Nephron (organoid): ENCODE results near the gene TNIK.

ENCODE experiments used
- H3K27ac Mint-ChIP-seq, 3 experiments: 2 replicates each; pipeline ENCODE4 v1.8.0; 2020; ENCODE audit warnings: mixed read lengths in 3 of 3, mild to moderate bottlenecking in 2 of 3, moderate library complexity in 1 of 3
- H3K27me3 Mint-ChIP-seq: 2 replicates; pipeline ENCODE4 v1.8.0; 2021; ENCODE audit warnings: low read depth, mild to moderate bottlenecking, moderate library complexity, mixed read lengths
- H3K36me3 Mint-ChIP-seq: 2 replicates; pipeline ENCODE4 v1.8.0; 2020; ENCODE audit warnings: low read depth, mixed read lengths
- H3K4me1 Mint-ChIP-seq: 2 replicates; pipeline ENCODE4 v1.8.0; 2020; ENCODE audit warnings: mixed read lengths
- H3K4me3 Mint-ChIP-seq, 3 experiments: 2 replicates each; pipeline ENCODE4 v1.8.0; 2020; ENCODE audit warnings: mild to moderate bottlenecking in 3 of 3, mixed read lengths in 3 of 3, moderate library complexity in 2 of 3
- H3K9me3 Mint-ChIP-seq: 2 replicates; pipeline ENCODE4 v1.8.0; 2020; ENCODE audit warnings: mixed read lengths
- TF ChIP-seq, protein P1 (sequence below), 3 experiments: fragments of 200-600 bp; sonication (generic); IDR thresholded peaks; one replicate each; pipeline ENCODE4 v1.5.0; 2021; ENCODE audit warnings: antibody characterized with exemption in 3 of 3; ENCODE audit not compliant: unreplicated experiment in 3 of 3

Gene TNIK

DNA sequence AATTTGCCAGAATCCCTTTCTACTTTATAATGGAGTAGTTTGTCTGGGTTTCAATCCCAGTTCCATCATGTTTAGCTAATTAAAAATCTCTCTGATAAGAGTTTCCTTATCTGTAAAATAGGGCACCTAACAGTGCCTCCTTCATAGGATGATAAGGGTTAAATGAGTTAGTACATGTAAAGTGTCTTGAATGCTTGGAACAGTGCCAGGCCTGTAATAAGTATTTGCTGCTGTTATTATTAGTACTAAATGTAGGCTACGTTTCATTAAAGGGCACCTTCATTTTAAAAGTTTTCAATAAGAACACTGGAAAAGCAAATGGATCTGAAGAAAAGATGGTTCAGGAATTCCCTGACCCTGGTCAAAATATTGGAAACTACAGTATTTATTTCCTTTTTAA is 421.9 kb downstream of the TNIK start:
- Mint-ChIP-seq H3K9me3 (no peaks in the 10 kb centered on the region), H3K4me3 (no peak overlapping the region), H3K27ac (no peak overlapping the region), H3K36me3 (no peaks in the 10 kb centered on the region), H3K4me1 (peaks cover 6% of the 10 kb centered on the region), H3K27me3 (no peaks in the 10 kb centered on the region)
- TF ChIP-seq, protein P1, sequence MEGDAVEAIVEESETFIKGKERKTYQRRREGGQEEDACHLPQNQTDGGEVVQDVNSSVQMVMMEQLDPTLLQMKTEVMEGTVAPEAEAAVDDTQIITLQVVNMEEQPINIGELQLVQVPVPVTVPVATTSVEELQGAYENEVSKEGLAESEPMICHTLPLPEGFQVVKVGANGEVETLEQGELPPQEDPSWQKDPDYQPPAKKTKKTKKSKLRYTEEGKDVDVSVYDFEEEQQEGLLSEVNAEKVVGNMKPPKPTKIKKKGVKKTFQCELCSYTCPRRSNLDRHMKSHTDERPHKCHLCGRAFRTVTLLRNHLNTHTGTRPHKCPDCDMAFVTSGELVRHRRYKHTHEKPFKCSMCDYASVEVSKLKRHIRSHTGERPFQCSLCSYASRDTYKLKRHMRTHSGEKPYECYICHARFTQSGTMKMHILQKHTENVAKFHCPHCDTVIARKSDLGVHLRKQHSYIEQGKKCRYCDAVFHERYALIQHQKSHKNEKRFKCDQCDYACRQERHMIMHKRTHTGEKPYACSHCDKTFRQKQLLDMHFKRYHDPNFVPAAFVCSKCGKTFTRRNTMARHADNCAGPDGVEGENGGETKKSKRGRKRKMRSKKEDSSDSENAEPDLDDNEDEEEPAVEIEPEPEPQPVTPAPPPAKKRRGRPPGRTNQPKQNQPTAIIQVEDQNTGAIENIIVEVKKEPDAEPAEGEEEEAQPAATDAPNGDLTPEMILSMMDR (IDR thresholded peaks at IDR 0.05; ENCODE audit: unreplicated experiment in 3 of 3) = no peak

DNA sequence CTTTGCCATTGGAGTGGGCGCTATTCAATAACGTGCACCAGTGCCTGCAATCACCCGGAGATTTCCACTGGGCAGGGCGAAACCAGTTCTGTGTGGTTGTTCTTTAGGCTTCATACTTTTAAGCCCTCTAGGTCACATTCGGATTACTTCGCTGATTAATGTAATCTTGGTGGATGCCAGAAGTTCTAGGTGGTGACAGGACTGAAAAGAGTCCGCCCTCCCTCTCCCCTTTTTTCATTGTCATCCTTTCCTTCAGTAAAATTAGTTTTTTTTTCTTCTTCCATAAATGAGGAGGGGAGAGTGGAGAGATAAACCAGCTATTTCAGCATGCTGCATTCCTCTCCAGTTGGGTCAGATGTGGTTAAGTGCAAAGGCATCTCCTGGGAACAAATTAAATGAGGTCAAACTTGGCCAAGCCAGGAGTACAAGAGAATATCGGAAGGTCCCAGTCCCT is 431.4 kb downstream of the TNIK start:
- peaks cover 3% of the 10 kb centered on the region for H3K27me3 Mint-ChIP-seq
- H3K36me3 Mint-ChIP-seq = no peaks in the 10 kb centered on the region
- H3K4me3 Mint-ChIP-seq = no peak overlapping the region

DNA sequence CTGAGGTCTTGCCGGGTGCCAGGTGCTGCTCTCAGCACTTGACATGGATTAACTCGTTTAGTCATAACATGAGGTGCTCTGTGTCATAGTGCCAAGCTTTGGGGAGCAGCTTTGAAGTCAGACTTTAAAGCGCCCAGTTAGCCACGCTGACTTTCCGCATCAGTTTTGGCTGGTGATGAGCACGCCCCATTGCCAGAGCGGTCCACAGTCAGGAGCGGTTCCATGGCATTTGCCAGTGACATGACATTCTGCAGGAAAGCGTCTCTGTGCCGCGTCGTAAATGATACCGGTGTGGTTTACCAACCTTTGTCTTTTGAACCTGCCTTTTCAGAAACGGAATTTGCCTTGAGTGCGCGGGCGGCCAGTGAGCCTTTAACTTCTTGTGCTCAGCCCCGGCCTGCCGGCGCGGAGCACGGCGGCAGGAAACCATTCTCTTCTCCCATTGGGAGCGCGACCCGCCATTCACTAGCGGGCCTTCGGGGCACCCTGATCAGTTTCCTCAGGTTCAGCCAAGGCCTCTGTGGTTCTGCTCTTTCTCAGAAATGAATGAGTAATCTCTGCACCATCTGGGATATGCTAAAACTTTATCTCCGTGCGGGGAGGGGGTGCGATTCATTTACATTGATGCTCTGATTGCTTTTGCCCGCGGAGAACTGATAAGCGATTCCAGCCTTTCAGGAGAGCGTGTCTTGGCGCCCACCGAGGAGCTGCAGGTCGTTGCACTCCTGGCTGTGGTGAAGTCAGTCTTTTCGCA is 432.0 kb downstream of the TNIK start:
- Mint-ChIP-seq H3K4me3 (no peak overlapping the region), H3K27me3 (peaks cover 3% of the 10 kb centered on the region), H3K4me1 (no peaks in the 10 kb centered on the region), H3K9me3 (no peaks in the 10 kb centered on the region), H3K27ac (no peak overlapping the region), H3K36me3 (no peaks in the 10 kb centered on the region)
- TF ChIP-seq, protein P1 (IDR thresholded peaks at IDR 0.05; ENCODE audit: unreplicated experiment in 3 of 3) = no peak

More for the DNA sequence above, 431.4 kb downstream of the TNIK start:
- TF ChIP-seq, protein P1 (IDR thresholded peaks at IDR 0.05; ENCODE audit: unreplicated experiment in 3 of 3) = no peak
- Mint-ChIP-seq H3K9me3 (no peaks in the 10 kb centered on the region), H3K27ac (no peak overlapping the region), H3K4me1 (no peaks in the 10 kb centered on the region)

DNA sequence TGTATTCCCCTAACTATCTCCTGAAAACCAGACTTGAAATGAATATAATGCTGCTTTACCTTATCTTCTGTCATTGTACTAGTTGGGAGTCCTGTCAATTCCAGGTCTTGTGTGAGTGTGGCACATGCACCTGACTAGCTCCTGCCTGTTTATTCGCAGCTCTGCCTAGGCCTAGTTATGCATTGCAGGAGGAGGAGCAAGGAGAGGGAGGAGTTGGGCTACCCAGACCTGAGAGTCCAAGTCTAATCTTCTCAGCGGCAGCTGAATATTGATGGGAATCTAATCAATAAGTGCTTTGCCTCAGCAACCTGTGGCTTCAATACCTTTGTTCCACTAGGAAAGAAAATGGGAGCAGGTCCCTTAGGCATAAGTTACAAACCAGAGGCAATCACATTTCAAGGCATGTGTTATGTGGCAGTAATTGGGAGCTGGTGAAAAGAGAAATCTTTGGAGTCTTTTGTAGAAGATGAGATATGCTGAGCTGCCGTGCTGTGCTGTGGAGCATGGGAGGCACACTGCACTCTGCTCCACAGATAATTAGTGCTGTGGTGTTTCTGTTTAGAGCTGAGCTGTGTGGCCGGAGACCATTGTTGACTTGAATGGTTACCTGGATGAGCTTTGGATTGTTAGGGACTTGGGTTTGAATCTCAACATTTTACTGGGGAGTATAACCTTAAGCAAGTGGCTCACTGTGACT is 433.5 kb downstream of the TNIK start, which contains the start of gene SLC2A2:
SLC2A2 (minus strand) TSS at position 124 of the 697 bp plus-strand sequence; CDS start at position 74, 50 bp downstream.
- no peaks in the 10 kb centered on the region for H3K36me3 Mint-ChIP-seq
- peaks cover 8% of the 10 kb centered on the region for H3K27me3 Mint-ChIP-seq

DNA sequence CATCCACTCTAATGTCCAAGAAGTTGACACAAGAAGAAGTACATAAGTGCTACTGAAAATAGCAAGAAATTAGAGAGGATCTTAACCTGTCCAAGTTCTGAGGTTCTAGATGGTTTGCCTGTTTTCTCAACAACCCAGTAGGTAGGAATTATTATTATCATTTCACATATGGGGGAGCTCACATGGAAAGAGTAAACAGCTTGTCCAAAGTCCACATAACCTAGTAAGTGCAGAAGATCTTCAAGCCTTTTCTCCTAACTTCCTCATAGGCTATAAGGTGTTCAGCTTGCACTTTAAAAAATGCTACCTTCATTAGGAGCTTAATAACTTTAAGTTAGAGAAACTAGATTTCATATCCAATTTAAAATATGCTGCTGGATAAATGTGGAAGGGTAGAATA is 436.6 kb downstream of the TNIK start:
- H3K27me3 Mint-ChIP-seq = peaks cover 8% of the 10 kb centered on the region
- no peaks in the 10 kb centered on the region for H3K36me3 Mint-ChIP-seq
- no peak overlapping the region for H3K4me3 Mint-ChIP-seq
- no peak overlapping the region for H3K27ac Mint-ChIP-seq
- TF ChIP-seq, protein P1 (IDR thresholded peaks at IDR 0.05; ENCODE audit: unreplicated experiment in 3 of 3) = no peak
- no peaks in the 10 kb centered on the region for H3K4me1 Mint-ChIP-seq
- no peaks in the 10 kb centered on the region for H3K9me3 Mint-ChIP-seq

More for the DNA sequence above, 433.5 kb downstream of the TNIK start, which contains the start of gene SLC2A2:
- no peaks in the 10 kb centered on the region for H3K9me3 Mint-ChIP-seq
- H3K27ac Mint-ChIP-seq = peak within 1 kb of the TSS; percentile 10 to 53 (median 37)
- H3K4me1 Mint-ChIP-seq = no peaks in the 10 kb centered on the region
- H3K4me3 Mint-ChIP-seq = no peak within 1 kb of the TSS
- TF ChIP-seq, protein P1 (IDR thresholded peaks at IDR 0.05; ENCODE audit: unreplicated experiment in 3 of 3) = no peak
